Spleen (tissue), 7 donors: ENCODE data around the gene GABRB1.

Experiments
- POLR2A ChIP-seq, 3 donors: fragments of 450-650 bp; IDR thresholded peaks; one replicate each; pipeline ENCODE4 v1.5.1; 2017; ENCODE audit warnings: antibody characterized with exemption in 3 of 3, mild to moderate bottlenecking in 1 of 3
- POLR2AphosphoS5 ChIP-seq, 3 donors: sonication (generic); formaldehyde crosslinking; IDR thresholded peaks; one replicate each; pipeline ENCODE4 v1.5.1; 2017; ENCODE audit warnings: antibody characterized with exemption in 3 of 3
- TF ChIP-seq, protein P1 (sequence below), 11 experiments: fragments of 200-600 bp in 7 of 11; fragments of 450-650 bp in 4 of 11; sonication (generic) in 4 of 11; IDR thresholded peaks in 8 of 11; conservative IDR thresholded peaks in 3 of 11; 1 replicate in 7 of 11; 2 replicates in 4 of 11; pipeline versions ENCODE4 v1.4.0 to v1.8.0; 2016 to 2021; ENCODE audit warnings: antibody characterized with exemption in 11 of 11, inconsistent platforms in 4 of 11, mild to moderate bottlenecking in 1 of 11
- donor health status: DM: no; HTN: no; CAD: no; lungs with moderate emphysema.
- donor health status: DM: no; HTN: no; CAD: no.
- donor health status: DM: no; HTN: no; CAD: no.

GRCh38 chr4:47224361-47224760 lies 193.0 kb downstream of the GABRB1 start:
- no peak for TF ChIP-seq POLR2A (IDR thresholded peaks at IDR 0.05)
- TF ChIP-seq, protein P1, sequence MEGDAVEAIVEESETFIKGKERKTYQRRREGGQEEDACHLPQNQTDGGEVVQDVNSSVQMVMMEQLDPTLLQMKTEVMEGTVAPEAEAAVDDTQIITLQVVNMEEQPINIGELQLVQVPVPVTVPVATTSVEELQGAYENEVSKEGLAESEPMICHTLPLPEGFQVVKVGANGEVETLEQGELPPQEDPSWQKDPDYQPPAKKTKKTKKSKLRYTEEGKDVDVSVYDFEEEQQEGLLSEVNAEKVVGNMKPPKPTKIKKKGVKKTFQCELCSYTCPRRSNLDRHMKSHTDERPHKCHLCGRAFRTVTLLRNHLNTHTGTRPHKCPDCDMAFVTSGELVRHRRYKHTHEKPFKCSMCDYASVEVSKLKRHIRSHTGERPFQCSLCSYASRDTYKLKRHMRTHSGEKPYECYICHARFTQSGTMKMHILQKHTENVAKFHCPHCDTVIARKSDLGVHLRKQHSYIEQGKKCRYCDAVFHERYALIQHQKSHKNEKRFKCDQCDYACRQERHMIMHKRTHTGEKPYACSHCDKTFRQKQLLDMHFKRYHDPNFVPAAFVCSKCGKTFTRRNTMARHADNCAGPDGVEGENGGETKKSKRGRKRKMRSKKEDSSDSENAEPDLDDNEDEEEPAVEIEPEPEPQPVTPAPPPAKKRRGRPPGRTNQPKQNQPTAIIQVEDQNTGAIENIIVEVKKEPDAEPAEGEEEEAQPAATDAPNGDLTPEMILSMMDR (IDR thresholded peaks at IDR 0.05 in 8 of 11, conservative IDR thresholded peaks at IDR 0.05 in 3 of 11), result no peak
- no peak for TF ChIP-seq POLR2AphosphoS5 (IDR thresholded peaks at IDR 0.05)
